GM12892 (cell line): Measurements from ENCODE around the gene IQGAP2.

Experiments used
- POLR2A ChIP-seq: IDR thresholded peaks from 2 replicates; pipeline ENCODE4 v1.6.1; 2011; ENCODE audit warnings: low read depth, low read length, control low read depth
- POLR2AphosphoS5 ChIP-seq: IDR thresholded peaks from 2 replicates; pipeline ENCODE4 v1.6.1; 2011; ENCODE audit warnings: low read depth, low read length, control low read depth
- TAF1 ChIP-seq: IDR thresholded peaks from 2 replicates; pipeline ENCODE4 v1.6.1; 2011; ENCODE audit warnings: low read depth, mild to moderate bottlenecking, control low read depth, low read length, borderline replicate concordance

- TF ChIP-seq POLR2A (no peak), TAF1 (no peak), POLR2AphosphoS5 (no peak)
Observed at GRCh38 chr5:76475936-76476335, 72.9 kb downstream of the IQGAP2 start.
